ENCODE results near the gene PIGL. TPM values are rescaled to one million over a fixed set of nuclear protein-coding genes. Genes with fewer than 3 reads are reported as not detected.

The PIGL gene
- total and polyA plus RNA-seq, 2 experiments from 2014 or later = 32.9 to 47.3 TPM

- no peak overlapping the region for H3K27ac ChIP-seq (ENCODE audit: low read depth)
- H3K4me3 ChIP-seq = peak overlapping the region; percentile 37; the same call in 1 of the 2 replicates
- H3K9me3 Mint-ChIP-seq = no peaks in the 10 kb centered on the region
- peaks cover 20% of the 10 kb centered on the region for H3K4me1 Mint-ChIP-seq
- peak overlapping the region; percentile 74 for H3K4me2 ChIP-seq
- no peaks in the 10 kb centered on the region; the same call in 2 of the 3 replicates for H3K36me3 Mint-ChIP-seq (ENCODE audit: low read depth)
- H4K20me1 ChIP-seq (replicated peaks; ENCODE audit: insufficient read depth) = peaks cover 17% of the 10 kb centered on the region
- no peaks in the 10 kb centered on the region for H3K9me2 ChIP-seq (ENCODE audit: insufficient read depth)
- peak; percentile 34 for DNase-seq (ENCODE audit: low spot score)
- H3K79me2 ChIP-seq (replicated peaks; ENCODE audit: insufficient read depth) = no peaks in the 10 kb centered on the region
- peaks cover 8% of the 10 kb centered on the region for H3F3A ChIP-seq (replicated peaks; ENCODE audit: low read depth)
- H3K27ac Mint-ChIP-seq = 0 out of 2 replicates have a peak overlapping the region, but pooled peaks have one; percentile 4
- peaks cover 14% of the 10 kb centered on the region for H3K27me3 Mint-ChIP-seq (ENCODE audit: insufficient read depth, low read depth, poor library complexity)
- no peak for TF ChIP-seq EZH2phosphoT487 (IDR thresholded peaks at IDR 0.05; ENCODE audit: unreplicated experiment)
- peak; percentile 33 to 35; a peak in 2 of 4 replicates for TF ChIP-seq CTCF (conservative IDR thresholded peaks at IDR 0.05; ENCODE audit: low read depth in 2 of 2)
- peaks cover 11% of the 10 kb centered on the region for H3K4me1 ChIP-seq (ENCODE audit: insufficient read depth)
- no peak overlapping the region for H2AFZ ChIP-seq
- H3K4me3 Mint-ChIP-seq = peak overlapping the region; percentile 61; the same call in 1 of the 3 replicates
- H3K36me3 ChIP-seq (ENCODE audit: insufficient read depth) = no peaks in the 10 kb centered on the region
- ATAC-seq = peak; percentile 39
- H3K27me3 ChIP-seq (ENCODE audit: insufficient read depth) = peaks cover 20% of the 10 kb centered on the region
These were observed 70.0 kb downstream of the PIGL start for GRCh38 chr17:16286947-16287562.

- Histone ChIP-seq H3K27ac (ENCODE audit: low read depth) (no peak overlapping the region), H3K4me1 (ENCODE audit: insufficient read depth) (peaks cover 11% of the 10 kb centered on the region), H3K36me3 (ENCODE audit: insufficient read depth) (no peaks in the 10 kb centered on the region), H3K4me2 (no peak overlapping the region), H4K20me1 (replicated peaks; ENCODE audit: insufficient read depth) (peaks cover 17% of the 10 kb centered on the region), H3K79me2 (replicated peaks; ENCODE audit: insufficient read depth) (no peaks in the 10 kb centered on the region), H3K27me3 (ENCODE audit: insufficient read depth) (peaks cover 20% of the 10 kb centered on the region), H2AFZ (no peak overlapping the region), H3K4me3 (no peak overlapping the region), H3K9me2 (ENCODE audit: insufficient read depth) (no peaks in the 10 kb centered on the region), H3F3A (replicated peaks; ENCODE audit: low read depth) (peaks cover 8% of the 10 kb centered on the region)
- H3K36me3 Mint-ChIP-seq (ENCODE audit: low read depth) = no peaks in the 10 kb centered on the region; the same call in 2 of the 3 replicates
- H3K4me3 Mint-ChIP-seq = no peak overlapping the region
- ATAC-seq (no peak), DNase-seq (ENCODE audit: low spot score) (no peak)
- peaks cover 13% of the 10 kb centered on the region for H3K27me3 Mint-ChIP-seq (ENCODE audit: insufficient read depth, low read depth, poor library complexity)
- peaks cover 18% of the 10 kb centered on the region for H3K4me1 Mint-ChIP-seq
- H3K27ac Mint-ChIP-seq = no peak overlapping the region
- H3K9me3 Mint-ChIP-seq = no peaks in the 10 kb centered on the region
- TF ChIP-seq STAT1 (IDR thresholded peaks at IDR 0.05; ENCODE audit: unreplicated experiment) (no peak), CREB1 (CRISPR knock-in tag; IDR thresholded peaks at IDR 0.05; ENCODE audit: low read depth) (no peak), ZNF462 (CRISPR knock-in tag; IDR thresholded peaks at IDR 0.05) (no peak), ZNF114 (CRISPR knock-in tag; IDR thresholded peaks at IDR 0.05) (no peak), ZNF331 (CRISPR knock-in tag; IDR thresholded peaks at IDR 0.05; ENCODE audit: low read depth) (no peak), EZH2phosphoT487 (IDR thresholded peaks at IDR 0.05; ENCODE audit: unreplicated experiment) (no peak), NANOG (IDR thresholded peaks at IDR 0.05; ENCODE audit: borderline replicate concordance) (no peak), POLR2AphosphoS5 (IDR thresholded peaks at IDR 0.05; ENCODE audit: low read depth) (no peak), ETS1 (IDR thresholded peaks at IDR 0.05) (no peak), EZH2 (IDR thresholded peaks at IDR 0.05; ENCODE audit: low read depth, unreplicated experiment) (no peak)
These were observed 70.6 kb downstream of the PIGL start for GRCh38 chr17:16287563-16288027.
